Upper lobe of right lung (tissue), 1 donor: Measurements from ENCODE around the gene TENM4. TPM values are rescaled to one million over a fixed set of nuclear protein-coding genes. Genes with fewer than 3 reads are reported as not detected.

Source experiments
- ATAC-seq: fragments of 200-7000 bp; cut with Tn5 transposase; one replicate; pipeline ENCODE4 v1.9.1; 2020; ENCODE audit warnings: mild to moderate bottlenecking, moderate library complexity
- DNase-seq: peaks from one replicate; pipeline ENCODE4 v3.0.0-alpha.2; 2020
- H3K27ac ChIP-seq: fragments of 200-600 bp; one replicate; pipeline ENCODE4 v1.8.0; 2022
- H3K27me3 ChIP-seq: fragments of 200-600 bp; one replicate; pipeline ENCODE4 v1.8.0; 2022; ENCODE audit warnings: mild to moderate bottlenecking
- H3K36me3 ChIP-seq: fragments of 200-600 bp; one replicate; pipeline ENCODE4 v1.8.0; 2022
- H3K4me1 ChIP-seq: fragments of 200-600 bp; one replicate; pipeline ENCODE4 v1.8.0; 2022
- H3K4me3 ChIP-seq: fragments of 200-600 bp; one replicate; pipeline ENCODE4 v1.8.0; 2022; ENCODE audit warnings: mild to moderate bottlenecking
- H3K9me3 ChIP-seq: fragments of 200-600 bp; one replicate; pipeline ENCODE4 v1.8.0; 2022
- intact Hi-C: fragments of 100-400 bp; cut with DNase I; formaldehyde crosslinking; loops from one replicate; pipeline ENCODE4 v1.11.0; 2022
- total RNA-seq: library from RNA; stranded (reverse); fragmentation: NEBNext Ultra II Directional; extraction: Animal tissue kit (Norgen Biotek cat#: 25700); gene quantifications from one replicate; pipeline ENCODE4 v1.2.1, GENCODE V29; 2021
- TF ChIP-seq, protein P1 (sequence below): fragments of 200-600 bp; IDR thresholded peaks from one replicate; pipeline ENCODE4 v1.8.0; 2022; ENCODE audit warnings: antibody characterized with exemption
- donor health status: DM: no; HTN: yes; CAD: no; lungs with severe emphysema.

TENM4 gene
- total RNA-seq, 1 donor from 2014 or later = 4.3 TPM

DNA sequence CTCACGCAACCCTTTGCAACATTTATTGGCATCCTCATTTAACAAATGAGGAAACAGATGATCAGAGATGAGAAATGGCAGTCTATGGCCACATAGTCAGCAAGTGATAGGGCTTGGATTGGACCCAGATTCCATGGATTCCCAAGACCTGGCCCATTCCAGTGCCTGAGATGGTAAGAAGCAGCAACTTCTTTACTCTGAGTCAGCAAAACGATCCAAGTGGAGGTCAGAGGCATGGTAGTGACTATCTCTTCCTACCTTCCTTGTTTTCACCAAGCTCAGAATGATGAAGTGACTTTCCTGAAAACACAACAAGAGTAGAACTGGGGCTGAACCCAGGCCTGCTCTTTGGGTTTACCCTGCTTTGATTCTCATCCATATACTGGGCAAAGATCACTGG, 293.1 kb downstream of the TENM4 start:
- Histone ChIP-seq H3K4me3 (no peak overlapping the region), H3K4me1 (no peaks in the 10 kb centered on the region), H3K27me3 (no peaks in the 10 kb centered on the region), H3K27ac (no peak overlapping the region), H3K36me3 (no peaks in the 10 kb centered on the region), H3K9me3 (no peaks in the 10 kb centered on the region)
- TF ChIP-seq, protein P1, sequence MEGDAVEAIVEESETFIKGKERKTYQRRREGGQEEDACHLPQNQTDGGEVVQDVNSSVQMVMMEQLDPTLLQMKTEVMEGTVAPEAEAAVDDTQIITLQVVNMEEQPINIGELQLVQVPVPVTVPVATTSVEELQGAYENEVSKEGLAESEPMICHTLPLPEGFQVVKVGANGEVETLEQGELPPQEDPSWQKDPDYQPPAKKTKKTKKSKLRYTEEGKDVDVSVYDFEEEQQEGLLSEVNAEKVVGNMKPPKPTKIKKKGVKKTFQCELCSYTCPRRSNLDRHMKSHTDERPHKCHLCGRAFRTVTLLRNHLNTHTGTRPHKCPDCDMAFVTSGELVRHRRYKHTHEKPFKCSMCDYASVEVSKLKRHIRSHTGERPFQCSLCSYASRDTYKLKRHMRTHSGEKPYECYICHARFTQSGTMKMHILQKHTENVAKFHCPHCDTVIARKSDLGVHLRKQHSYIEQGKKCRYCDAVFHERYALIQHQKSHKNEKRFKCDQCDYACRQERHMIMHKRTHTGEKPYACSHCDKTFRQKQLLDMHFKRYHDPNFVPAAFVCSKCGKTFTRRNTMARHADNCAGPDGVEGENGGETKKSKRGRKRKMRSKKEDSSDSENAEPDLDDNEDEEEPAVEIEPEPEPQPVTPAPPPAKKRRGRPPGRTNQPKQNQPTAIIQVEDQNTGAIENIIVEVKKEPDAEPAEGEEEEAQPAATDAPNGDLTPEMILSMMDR = no peak
- intact Hi-C loops = no loop called here
- no peak for DNase-seq
- ATAC-seq = no peak

DNA sequence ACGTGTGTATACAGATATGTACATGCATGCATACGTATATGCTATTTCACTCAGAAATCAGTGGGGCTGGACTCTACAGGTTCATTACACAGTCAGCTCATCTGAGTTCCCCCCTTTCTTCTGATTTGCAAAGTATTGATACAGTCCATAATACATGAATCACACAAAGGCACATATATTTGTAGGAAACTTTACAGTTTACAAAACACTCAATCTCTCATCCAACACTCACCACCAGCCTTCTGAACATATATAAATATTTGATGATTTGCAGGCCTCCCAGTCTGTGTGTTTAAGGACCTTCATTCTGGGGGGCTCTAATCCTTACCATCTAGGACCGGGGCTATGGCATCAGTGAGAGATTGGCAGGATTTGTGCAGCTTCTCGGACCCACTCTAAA, 293.8 kb downstream of the TENM4 start:
- intact Hi-C loops = no loop called here
- DNase-seq (no peak), ATAC-seq (no peak)
- H3K9me3 ChIP-seq = no peaks in the 10 kb centered on the region
- no peaks in the 10 kb centered on the region for H3K4me1 ChIP-seq
- TF ChIP-seq, protein P1 = no peak
- no peak overlapping the region for H3K27ac ChIP-seq
- H3K4me3 ChIP-seq = no peak overlapping the region
- H3K36me3 ChIP-seq = no peaks in the 10 kb centered on the region
- H3K27me3 ChIP-seq = no peaks in the 10 kb centered on the region

DNA sequence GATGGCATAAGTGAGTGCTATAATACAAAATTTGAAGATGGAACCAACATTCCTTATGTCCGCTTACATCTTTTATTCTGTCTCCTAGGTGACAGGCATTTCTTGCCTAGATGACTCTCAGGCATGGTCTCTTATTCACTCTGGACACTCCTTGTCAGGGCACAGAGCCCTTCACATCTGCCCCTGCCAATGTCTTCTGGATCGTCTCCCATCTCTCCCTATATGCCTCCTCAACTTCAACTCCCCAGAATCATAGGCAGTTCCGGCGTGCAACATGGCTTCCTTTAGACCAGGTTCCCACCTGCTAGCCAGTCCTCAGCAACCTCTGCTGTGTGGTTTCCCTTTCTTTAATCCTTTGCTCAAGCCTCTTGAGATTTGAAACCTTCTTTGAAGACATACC, 300.9 kb downstream of the TENM4 start:
- Histone ChIP-seq H3K4me1 (no peaks in the 10 kb centered on the region), H3K27me3 (no peaks in the 10 kb centered on the region), H3K9me3 (no peaks in the 10 kb centered on the region), H3K4me3 (no peak overlapping the region), H3K27ac (no peak overlapping the region), H3K36me3 (no peaks in the 10 kb centered on the region)
- TF ChIP-seq, protein P1 = no peak
- ATAC-seq (no peak), DNase-seq (no peak)
- intact Hi-C loops = no loop called here

DNA sequence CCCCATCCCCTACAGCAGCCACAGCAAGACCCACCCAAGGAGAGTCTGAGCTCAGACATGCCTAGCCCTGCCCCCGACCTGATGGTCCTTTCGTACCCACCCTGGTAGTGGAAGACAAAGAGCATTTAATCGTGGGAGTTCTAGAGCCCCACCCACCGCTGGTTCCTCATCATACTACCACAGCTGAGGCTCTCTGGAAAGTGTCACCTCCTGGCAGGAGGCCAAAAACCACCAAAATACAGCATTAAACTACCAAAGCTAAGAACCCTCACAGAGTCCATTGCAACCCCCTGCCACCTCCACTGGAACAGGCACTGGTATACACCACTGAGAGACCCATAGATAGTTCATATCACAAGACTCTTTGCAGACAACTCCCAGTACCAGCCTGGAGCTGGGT, 311.1 kb downstream of the TENM4 start:
- Histone ChIP-seq H3K36me3 (no peaks in the 10 kb centered on the region), H3K27me3 (no peaks in the 10 kb centered on the region), H3K4me3 (no peak overlapping the region), H3K9me3 (no peaks in the 10 kb centered on the region), H3K27ac (no peak overlapping the region), H3K4me1 (no peaks in the 10 kb centered on the region)
- intact Hi-C loops = no loop called here
- no peak for DNase-seq
- ATAC-seq = no peak
- TF ChIP-seq, protein P1 = no peak

DNA sequence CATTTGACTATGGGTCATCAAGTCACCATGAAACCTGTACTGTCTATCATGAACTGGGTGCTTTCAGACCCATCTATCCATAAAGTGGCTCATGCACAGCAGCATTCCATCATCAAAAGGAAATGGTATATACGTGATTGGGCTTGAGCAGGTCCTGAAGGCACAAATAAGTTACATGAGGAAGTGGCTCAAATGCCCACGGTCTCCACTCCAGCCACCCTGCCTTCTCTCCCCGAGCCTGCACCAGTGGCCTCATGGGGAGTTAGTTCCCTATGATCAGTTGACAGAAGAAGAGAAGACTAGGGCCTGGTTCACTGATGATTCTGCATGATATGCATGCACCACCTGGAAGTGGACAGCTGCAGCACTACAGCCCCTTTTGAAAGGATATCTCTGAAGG, 312.5 kb downstream of the TENM4 start:
- H3K36me3 ChIP-seq = no peaks in the 10 kb centered on the region
- no peaks in the 10 kb centered on the region for H3K9me3 ChIP-seq
- ATAC-seq (no peak), DNase-seq (no peak)
- no peak overlapping the region for H3K27ac ChIP-seq
- no peaks in the 10 kb centered on the region for H3K27me3 ChIP-seq
- H3K4me1 ChIP-seq = no peaks in the 10 kb centered on the region
- intact Hi-C loops = no loop called here
- no peak overlapping the region for H3K4me3 ChIP-seq
- TF ChIP-seq, protein P1 = no peak

DNA sequence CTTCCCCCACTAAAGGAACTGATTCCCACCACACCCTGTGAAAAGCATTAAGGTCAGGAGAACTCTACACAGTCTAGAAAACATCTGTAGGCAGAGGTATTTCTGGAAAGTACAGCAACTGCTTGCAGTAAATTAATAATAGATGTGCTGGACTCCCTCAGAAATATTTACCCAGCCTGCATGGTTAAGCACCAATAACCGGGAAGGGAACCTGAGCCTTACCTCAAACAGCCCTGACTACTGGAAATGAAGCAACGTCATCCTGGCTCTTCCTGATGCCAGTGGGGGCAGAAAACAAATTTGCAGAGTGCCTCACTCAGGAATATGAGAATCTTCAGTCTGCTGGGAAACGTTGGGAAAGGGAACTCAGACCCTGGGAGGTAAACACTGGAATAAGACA, 318.1 kb downstream of the TENM4 start:
- H3K9me3 ChIP-seq = no peaks in the 10 kb centered on the region
- H3K4me3 ChIP-seq = no peak overlapping the region
- H3K4me1 ChIP-seq = no peaks in the 10 kb centered on the region
- DNase-seq = no peak
- H3K27ac ChIP-seq = no peak overlapping the region
- no peaks in the 10 kb centered on the region for H3K27me3 ChIP-seq
- intact Hi-C loops = no loop called here
- H3K36me3 ChIP-seq = no peaks in the 10 kb centered on the region
- TF ChIP-seq, protein P1 = no peak
- no peak for ATAC-seq
